ENCODE data around the gene HSP90AB1.
"Not testable (repeated sequence)": the region's sequence is repeated elsewhere in the genome, so short reads cannot be mapped to it uniquely, and the experiment has no call there.

HSP90AB1 gene

DNA sequence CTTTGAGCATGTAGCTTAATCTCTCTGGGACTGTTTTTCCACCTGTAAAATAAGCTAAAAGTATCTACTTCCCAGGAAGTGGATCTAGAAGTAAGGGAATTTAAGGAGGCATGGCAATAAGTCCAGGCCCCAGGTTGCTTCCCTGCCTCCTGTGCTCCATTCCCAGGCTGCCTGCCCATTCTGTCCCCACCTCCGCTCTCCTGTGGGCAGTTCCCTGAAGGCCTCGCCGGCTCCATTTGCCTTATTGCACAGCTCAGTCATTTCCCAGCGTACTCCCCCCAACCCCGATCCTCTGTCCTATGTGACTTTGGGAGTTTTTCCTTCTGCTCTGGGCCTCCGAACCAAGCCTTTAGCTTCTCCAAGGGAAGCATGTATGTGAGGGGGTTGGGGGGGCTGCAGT is 18.9 kb upstream of the HSP90AB1 start:
- H3K36me3 ChIP-seq: peaks cover 59% of the 10 kb centered on the region
- TF ChIP-seq Cebpa-rat (IDR thresholded peaks at IDR 0.05): no peak
- no peak overlapping the region for H3K27ac ChIP-seq
- H3K9ac ChIP-seq: no peak overlapping the region
- no peak overlapping the region for H3K4me2 ChIP-seq
- H3K4me3 ChIP-seq: no peak overlapping the region
- peaks cover 45% of the 10 kb centered on the region for H4K20me1 ChIP-seq
- H3K9me3 ChIP-seq: no peaks in the 10 kb centered on the region
- peaks cover 44% of the 10 kb centered on the region for H3K4me1 ChIP-seq
- H3K27me3 ChIP-seq: no peaks in the 10 kb centered on the region

DNA sequence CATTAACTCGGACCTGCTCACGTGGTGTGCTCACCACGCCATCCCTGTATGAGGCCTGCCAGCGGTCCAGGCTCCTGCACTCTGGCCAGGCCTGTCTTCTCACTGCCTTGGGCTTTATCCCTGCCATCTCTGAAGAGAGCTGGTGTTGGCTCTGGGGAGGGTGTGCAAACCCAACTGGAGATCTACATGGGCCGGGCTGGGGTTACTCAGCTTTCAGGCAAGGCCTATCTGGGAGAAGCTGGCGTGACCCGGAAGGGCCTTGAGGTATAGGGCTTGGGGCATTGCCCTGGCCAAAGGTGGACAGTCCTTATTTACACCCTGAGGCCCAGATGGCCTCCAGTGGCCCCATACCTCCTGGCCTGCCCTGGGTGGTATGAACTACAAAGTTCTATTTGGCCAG is 18.5 kb upstream of the HSP90AB1 start:
- Histone ChIP-seq H3K27me3 (no peaks in the 10 kb centered on the region), H3K4me1 (peaks cover 46% of the 10 kb centered on the region), H3K9ac (no peak overlapping the region), H3K4me2 (no peak overlapping the region), H3K9me3 (no peaks in the 10 kb centered on the region), H3K4me3 (no peak overlapping the region), H3K36me3 (peaks cover 63% of the 10 kb centered on the region), H3K27ac (no peak overlapping the region), H4K20me1 (peaks cover 45% of the 10 kb centered on the region)
- no peak for TF ChIP-seq Cebpa-rat (IDR thresholded peaks at IDR 0.05)

DNA sequence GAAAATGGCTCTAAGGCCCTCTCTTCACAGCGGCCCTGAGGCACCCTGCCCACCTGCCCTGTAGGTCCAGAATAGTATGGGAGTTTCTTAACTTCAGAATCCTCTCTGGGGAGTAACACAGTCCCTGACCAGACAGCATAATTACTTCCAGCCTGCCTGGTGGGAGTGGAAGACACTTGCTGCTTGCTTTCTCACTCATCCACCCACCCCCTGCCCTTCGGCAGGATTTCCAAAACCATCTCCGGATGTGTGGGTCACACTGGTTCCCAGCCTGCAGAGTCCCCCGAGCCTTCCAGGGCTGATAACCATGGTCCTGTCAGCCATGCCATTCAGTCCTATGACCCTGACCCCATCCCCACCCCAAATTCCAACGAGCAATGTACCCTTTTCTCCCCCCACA is 18.1 kb upstream of the HSP90AB1 start:
- H3K27ac ChIP-seq: no peak overlapping the region
- H3K4me3 ChIP-seq: no peak overlapping the region
- no peak for TF ChIP-seq Cebpa-rat (IDR thresholded peaks at IDR 0.05)
- H3K4me1 ChIP-seq: peaks cover 50% of the 10 kb centered on the region
- no peak overlapping the region for H3K4me2 ChIP-seq
- no peaks in the 10 kb centered on the region for H3K27me3 ChIP-seq
- no peak overlapping the region for H3K9ac ChIP-seq
- peaks cover 67% of the 10 kb centered on the region for H3K36me3 ChIP-seq
- peaks cover 45% of the 10 kb centered on the region for H4K20me1 ChIP-seq
- no peaks in the 10 kb centered on the region for H3K9me3 ChIP-seq

DNA sequence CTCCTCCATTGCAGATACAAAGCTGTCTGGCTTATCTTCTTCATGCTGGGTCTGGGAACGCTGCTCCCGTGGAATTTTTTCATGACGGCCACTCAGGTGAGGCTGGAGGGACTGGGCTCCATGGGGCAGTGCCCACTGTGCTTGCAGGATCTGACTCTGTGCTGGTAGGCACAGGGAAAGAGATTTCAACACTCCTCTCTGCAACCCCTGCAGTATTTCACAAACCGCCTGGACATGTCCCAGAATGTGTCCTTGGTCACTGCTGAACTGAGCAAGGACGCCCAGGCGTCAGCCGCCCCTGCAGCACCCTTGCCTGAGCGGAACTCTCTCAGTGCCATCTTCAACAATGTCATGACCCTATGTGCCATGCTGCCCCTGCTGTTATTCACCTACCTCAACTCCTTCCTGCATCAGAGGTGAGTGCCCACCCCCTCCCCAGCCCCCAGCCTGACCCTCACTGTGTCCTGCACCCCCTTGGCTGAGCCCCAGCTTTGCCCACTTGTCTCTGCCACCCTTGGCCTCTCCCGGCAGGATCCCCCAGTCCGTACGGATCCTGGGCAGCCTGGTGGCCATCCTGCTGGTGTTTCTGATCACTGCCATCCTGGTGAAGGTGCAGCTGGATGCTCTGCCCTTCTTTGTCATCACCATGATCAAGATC is 17.4 kb upstream of the HSP90AB1 start:
- H3K27ac ChIP-seq: no peak overlapping the region
- peaks cover 43% of the 10 kb centered on the region for H4K20me1 ChIP-seq
- no peaks in the 10 kb centered on the region for H3K9me3 ChIP-seq
- H3K4me2 ChIP-seq: no peak overlapping the region
- H3K4me3 ChIP-seq: no peak overlapping the region
- H3K4me1 ChIP-seq: peaks cover 52% of the 10 kb centered on the region
- H3K27me3 ChIP-seq: no peaks in the 10 kb centered on the region
- H3K9ac ChIP-seq: no peak overlapping the region
- peaks cover 67% of the 10 kb centered on the region for H3K36me3 ChIP-seq
- no peak for TF ChIP-seq Cebpa-rat (IDR thresholded peaks at IDR 0.05)

DNA sequence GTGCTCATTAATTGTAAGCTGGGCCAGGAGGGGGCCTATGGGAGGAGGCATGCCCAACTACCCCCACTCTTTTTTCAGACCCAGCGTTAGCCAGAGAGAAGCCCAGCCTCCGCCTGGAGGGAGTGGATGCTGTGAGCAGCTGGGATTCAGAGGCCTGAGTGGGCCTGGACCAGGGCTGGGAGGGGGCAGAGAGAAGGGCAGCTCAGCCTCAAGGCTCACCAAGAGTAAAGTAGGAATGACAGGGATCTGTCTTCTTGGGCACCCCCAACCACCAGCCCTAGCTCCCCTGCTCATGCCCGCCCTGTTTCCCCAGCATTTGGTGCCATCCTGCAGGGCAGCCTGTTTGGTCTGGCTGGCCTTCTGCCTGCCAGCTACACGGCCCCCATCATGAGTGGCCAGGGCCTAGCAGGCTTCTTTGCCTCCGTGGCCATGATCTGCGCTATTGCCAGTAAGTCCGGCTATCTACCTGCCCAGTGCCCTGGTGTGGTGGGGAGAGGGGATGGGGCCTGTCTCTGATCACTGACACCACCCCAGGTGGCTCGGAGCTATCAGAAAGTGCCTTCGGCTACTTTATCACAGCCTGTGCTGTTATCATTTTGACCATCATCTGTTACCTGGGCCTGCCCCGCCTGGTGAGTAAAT is 16.7 kb upstream of the HSP90AB1 start:
- Histone ChIP-seq H3K9ac (no peak overlapping the region), H3K4me2 (no peak overlapping the region), H3K27me3 (no peaks in the 10 kb centered on the region), H3K4me3 (no peak overlapping the region), H3K9me3 (no peaks in the 10 kb centered on the region), H3K4me1 (peaks cover 52% of the 10 kb centered on the region), H3K36me3 (peaks cover 67% of the 10 kb centered on the region), H3K27ac (no peak overlapping the region), H4K20me1 (peaks cover 36% of the 10 kb centered on the region)
- TF ChIP-seq Cebpa-rat (IDR thresholded peaks at IDR 0.05): no peak

DNA sequence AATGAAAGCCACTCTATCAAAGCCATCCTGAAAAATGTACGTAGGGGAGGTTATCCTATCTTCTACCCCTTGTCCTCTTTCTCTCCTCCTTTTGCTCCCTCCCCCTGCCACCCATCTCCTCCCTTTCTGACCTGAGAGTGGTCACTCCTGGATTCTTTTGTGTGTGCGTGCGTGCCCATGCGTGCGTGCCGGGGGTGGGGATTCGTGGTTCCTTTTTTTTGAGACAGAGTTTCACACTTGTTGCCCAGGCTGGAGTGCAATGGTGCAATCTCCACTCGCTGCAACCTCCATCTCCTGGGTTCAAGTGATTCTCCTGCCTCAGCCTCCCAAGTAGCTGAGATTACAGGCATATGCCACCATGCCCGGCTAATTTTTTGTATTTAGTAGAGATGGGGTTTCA is 15.5 kb upstream of the HSP90AB1 start:
- not testable (repeated sequence) for H3K4me2 ChIP-seq, H3K9ac ChIP-seq, H3K4me3 ChIP-seq, H3K27ac ChIP-seq, H3K27me3 ChIP-seq, H3K9me3 ChIP-seq
- Histone ChIP-seq H3K36me3 (peaks cover 67% of the 10 kb centered on the region), H3K4me1 (peaks cover 40% of the 10 kb centered on the region), H4K20me1 (peaks cover 24% of the 10 kb centered on the region)

DNA sequence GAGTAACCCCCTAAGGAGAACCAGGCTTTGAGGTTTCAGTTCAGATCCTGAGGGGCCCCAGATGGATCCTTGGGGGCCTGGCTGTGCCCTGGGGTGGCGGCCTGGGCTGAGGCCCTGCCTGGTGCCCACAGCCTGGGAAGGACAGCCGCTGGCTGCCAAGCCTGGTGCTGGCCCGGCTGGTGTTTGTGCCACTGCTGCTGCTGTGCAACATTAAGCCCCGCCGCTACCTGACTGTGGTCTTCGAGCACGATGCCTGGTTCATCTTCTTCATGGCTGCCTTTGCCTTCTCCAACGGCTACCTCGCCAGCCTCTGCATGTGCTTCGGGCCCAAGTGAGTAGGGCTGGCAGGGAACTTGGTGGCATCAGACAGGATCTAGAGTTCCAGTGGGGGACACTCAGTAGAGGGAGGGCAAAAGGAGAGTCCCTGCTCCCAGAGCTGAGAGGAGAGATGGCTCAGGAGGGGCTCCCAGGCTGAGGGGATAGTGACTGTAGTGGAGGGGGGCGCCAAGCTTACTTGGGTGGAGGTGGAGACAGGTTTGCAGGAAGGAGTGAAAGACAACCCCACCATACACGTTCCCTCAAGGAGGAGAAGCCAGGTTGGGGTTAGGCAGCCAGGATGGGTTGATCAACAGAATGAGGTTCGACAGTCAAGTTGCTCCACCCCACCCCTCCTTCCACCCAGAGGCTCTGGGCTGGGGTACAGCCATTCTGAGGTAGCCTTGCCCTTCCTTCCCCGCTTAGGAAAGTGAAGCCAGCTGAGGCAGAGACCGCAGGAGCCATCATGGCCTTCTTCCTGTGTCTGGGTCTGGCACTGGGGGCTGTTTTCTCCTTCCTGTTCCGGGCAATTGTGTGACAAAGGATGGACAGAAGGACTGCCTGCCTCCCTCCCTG is 14.0 kb upstream of the HSP90AB1 start:
- H3K27me3 ChIP-seq: no peaks in the 10 kb centered on the region
- no peak for TF ChIP-seq Cebpa-rat (IDR thresholded peaks at IDR 0.05)
- peak overlapping the region; percentile 71 for H3K27ac ChIP-seq
- peaks cover 9% of the 10 kb centered on the region for H4K20me1 ChIP-seq
- H3K36me3 ChIP-seq: peaks cover 60% of the 10 kb centered on the region
- peak overlapping the region; percentile 43 for H3K4me2 ChIP-seq
- no peak overlapping the region for H3K4me3 ChIP-seq
- peak overlapping the region; percentile 53; the same call in 1 of the 2 replicates for H3K9ac ChIP-seq
- H3K9me3 ChIP-seq: no peaks in the 10 kb centered on the region
- peaks cover 38% of the 10 kb centered on the region for H3K4me1 ChIP-seq

DNA sequence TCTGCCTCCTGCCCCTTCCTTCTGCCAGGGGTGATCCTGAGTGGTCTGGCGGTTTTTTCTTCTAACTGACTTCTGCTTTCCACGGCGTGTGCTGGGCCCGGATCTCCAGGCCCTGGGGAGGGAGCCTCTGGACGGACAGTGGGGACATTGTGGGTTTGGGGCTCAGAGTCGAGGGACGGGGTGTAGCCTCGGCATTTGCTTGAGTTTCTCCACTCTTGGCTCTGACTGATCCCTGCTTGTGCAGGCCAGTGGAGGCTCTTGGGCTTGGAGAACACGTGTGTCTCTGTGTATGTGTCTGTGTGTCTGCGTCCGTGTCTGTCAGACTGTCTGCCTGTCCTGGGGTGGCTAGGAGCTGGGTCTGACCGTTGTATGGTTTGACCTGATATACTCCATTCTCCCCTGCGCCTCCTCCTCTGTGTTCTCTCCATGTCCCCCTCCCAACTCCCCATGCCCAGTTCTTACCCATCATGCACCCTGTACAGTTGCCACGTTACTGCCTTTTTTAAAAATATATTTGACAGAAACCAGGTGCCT is 13.3 kb upstream of the HSP90AB1 start:
- Histone ChIP-seq H3K36me3 (peaks cover 52% of the 10 kb centered on the region), H3K4me2 (peak overlapping the region; percentile 43), H3K9ac (peak overlapping the region; percentile 53; the same call in 1 of the 2 replicates)

DNA sequence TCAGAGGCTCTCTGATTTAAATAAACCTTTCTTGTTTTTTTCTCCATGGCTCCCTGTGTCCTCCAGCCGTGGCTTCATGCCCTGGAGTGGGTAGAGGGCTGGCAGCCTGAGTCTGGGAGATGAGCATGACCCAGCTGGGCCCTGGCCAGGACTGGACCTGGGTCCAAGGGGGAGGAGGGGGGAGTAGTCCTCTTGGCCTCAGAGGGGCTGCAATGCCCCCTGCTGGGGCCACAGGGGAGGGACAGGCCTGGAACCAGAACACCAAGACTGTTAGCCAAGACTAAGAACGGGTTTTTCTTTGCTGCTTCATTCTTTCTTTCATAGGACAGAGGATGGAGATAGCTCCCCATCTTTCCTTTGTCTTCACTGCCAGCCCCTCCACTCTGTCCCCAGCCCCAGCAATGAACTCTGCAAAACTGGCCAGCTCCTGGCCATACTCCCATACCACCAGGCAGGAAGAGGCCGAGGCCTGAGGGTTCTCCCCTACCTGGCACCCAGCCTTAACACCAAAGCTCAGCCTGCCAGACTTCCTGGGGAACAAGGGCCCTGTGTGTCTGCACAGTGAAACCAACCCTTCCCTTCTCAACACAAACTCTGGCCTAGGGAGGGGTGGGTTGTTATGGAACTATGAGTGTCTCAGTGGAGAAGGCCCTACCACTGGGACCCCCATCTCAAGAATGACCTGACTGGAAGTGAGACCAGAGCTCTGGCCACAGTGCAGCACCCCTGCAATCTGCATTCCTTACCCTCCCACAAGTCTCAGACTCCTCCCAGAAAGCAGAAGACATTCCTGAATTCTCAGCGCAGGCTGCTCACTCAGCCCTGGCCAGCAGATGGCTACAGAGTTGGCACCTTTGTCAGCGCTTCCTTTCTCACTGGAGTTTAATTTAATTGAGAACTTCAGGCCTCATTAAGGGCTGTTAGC is 12.5 kb upstream of the HSP90AB1 start:
- Histone ChIP-seq H4K20me1 (no peaks in the 10 kb centered on the region), H3K9ac (no peak overlapping the region), H3K4me2 (peak overlapping the region; percentile 43; the same call in 1 of the 2 replicates), H3K4me1 (peaks cover 43% of the 10 kb centered on the region), H3K27ac (peak overlapping the region; percentile 71), H3K9me3 (no peaks in the 10 kb centered on the region), H3K27me3 (no peaks in the 10 kb centered on the region), H3K36me3 (peaks cover 45% of the 10 kb centered on the region), H3K4me3 (no peak overlapping the region)
- TF ChIP-seq Cebpa-rat (IDR thresholded peaks at IDR 0.05): no peak

More for the DNA sequence above, 13.3 kb upstream of the HSP90AB1 start:
- Histone ChIP-seq H4K20me1 (peaks cover 1% of the 10 kb centered on the region; the same call in 1 of the 2 replicates), H3K9me3 (no peaks in the 10 kb centered on the region), H3K27me3 (no peaks in the 10 kb centered on the region), H3K4me3 (no peak overlapping the region), H3K4me1 (peaks cover 43% of the 10 kb centered on the region), H3K27ac (peak overlapping the region; percentile 71)
- no peak for TF ChIP-seq Cebpa-rat (IDR thresholded peaks at IDR 0.05)
